Subcutaneous adipose tissue (tissue), 4 donors: Measurements from ENCODE around the gene SEC14L1. TPM values are rescaled to one million over a fixed set of nuclear protein-coding genes. Genes with fewer than 3 reads are reported as not detected.

Experiments used
- CTCF ChIP-seq: fragments of 450-650 bp; IDR thresholded peaks from one replicate; pipeline ENCODE4 v1.5.1; 2016; ENCODE audit warnings: low read depth, mild to moderate bottlenecking, control low read depth, antibody characterized with exemption, moderate library complexity
- total RNA-seq, 4 donors: library from RNA; depleted of rRNA; stranded (reverse); fragments of >200 nt; gene quantifications; one replicate each; pipeline ENCODE4 v1.1.0, GENCODE V29; 2016

The SEC14L1 gene
- total RNA-seq, 4 donors from 2014 or later = 61.9 to 309 (median 119) TPM

GRCh38 chr17:77146246-77146632 lies 5.5 kb downstream of the SEC14L1 start:
- TF ChIP-seq CTCF = no peak

GRCh38 chr17:77146882-77147281 lies 6.1 kb downstream of the SEC14L1 start:
- TF ChIP-seq CTCF = no peak

GRCh38 chr17:77147357-77147801 lies 6.6 kb downstream of the SEC14L1 start:
- no peak for TF ChIP-seq CTCF

GRCh38 chr17:77148077-77148939 lies 7.5 kb downstream of the SEC14L1 start:
- TF ChIP-seq CTCF = no peak

GRCh38 chr17:77148940-77149510 lies 8.3 kb downstream of the SEC14L1 start:
- TF ChIP-seq CTCF = no peak

- TF ChIP-seq CTCF = no peak
Measured at GRCh38 chr17:77150196-77150595, 9.4 kb downstream of the SEC14L1 start.

GRCh38 chr17:77151186-77151585 lies 10.4 kb downstream of the SEC14L1 start:
- TF ChIP-seq CTCF = no peak
